HG02973 (cell line): Measurements from ENCODE around the gene ETS1.
A peak's percentile ranks its signal among the peaks of the same experiment; 100 is the strongest.

Experiments used
- ATAC-seq: cut with Tn5 transposase; IDR thresholded peaks from one replicate; pipeline ENCODE4 v1.9.1; 2021; ENCODE audit warnings: moderate library complexity; ENCODE audit not compliant: unreplicated experiment

Gene ETS1

DNA sequence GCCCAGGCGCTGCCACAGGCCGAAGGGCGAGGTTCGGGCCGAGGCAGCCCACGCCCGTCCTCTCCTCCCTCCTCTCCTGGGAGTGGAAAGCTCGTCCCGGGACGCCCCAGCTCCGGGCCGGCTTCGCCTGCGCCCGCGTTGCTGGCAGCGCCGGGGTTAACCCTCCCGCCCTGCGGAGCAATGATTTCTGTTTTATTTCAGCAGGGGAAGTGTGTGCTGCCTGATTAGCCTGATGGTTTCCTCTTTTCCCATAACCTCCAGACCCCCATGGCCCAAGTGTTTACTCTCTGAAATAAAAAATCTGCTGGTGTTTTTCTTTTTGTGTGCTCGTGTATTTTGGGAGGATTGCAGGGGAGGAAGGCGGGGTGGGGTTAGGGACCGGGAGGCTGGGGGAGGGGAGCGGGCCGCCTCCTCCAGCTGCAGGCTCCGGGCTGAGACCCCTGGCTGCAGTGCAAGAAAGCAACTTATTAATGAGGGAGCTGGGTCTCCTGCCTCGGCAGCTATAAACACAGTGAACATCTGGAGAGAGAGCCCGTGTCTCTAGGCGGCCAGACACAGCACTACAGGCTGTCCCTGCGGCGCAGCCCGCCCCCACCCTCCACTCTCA is 38.6 kb downstream of the ETS1 start:
- ATAC-seq: no peak

DNA sequence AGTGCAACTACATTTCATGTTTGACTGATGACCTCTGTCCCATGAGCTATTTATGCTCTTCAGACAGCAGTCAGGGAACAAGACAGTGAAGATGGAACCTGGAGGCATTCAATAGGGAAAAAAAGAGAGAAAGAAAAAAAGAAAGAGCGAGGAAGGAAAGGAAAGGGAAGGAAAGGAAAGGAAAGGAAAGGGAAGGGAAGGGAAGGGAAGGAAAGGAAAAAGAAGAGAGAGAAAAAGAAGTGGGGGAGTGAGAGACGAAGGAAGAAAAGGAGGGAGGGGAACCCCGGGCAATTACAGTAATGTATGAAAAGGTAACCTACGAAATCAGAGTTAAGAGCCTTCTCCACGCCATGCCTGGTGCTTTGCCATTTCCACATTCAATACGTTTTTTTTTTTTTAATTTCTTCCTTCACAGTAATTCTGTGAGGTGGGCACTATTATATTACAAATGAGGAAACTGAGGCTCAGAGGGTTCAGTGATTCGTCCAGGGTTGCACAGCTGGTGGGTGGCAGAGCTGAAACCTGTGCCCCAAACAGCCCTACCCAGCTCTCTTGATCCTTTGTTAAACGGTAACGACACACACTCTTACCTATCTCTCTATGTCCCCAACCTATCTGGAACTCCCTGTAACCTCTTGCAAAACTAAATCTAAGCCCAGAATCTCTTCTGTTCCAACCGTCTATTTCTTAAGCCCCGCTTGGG is 39.3 kb downstream of the ETS1 start:
- ATAC-seq: no peak

DNA sequence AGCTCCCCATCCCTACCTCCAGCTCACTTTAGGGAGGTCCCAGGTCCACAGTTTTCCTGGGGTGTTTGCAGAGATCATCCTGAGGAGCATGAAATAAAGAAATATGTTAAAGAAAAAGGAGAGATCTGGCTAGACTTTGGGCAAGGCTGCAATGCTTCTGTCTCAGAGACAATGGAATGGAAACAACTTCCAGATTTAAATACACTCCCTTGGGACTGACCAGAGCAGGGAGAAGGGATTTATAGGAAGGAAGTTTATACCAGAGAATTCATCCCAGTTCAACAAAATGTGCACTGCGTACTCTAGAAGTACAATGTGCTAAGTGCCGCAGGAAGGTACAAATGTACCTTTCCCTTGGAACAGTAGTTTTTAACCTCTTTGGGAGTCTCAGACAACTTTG is 40.4 kb downstream of the ETS1 start:
- ATAC-seq: no peak

DNA sequence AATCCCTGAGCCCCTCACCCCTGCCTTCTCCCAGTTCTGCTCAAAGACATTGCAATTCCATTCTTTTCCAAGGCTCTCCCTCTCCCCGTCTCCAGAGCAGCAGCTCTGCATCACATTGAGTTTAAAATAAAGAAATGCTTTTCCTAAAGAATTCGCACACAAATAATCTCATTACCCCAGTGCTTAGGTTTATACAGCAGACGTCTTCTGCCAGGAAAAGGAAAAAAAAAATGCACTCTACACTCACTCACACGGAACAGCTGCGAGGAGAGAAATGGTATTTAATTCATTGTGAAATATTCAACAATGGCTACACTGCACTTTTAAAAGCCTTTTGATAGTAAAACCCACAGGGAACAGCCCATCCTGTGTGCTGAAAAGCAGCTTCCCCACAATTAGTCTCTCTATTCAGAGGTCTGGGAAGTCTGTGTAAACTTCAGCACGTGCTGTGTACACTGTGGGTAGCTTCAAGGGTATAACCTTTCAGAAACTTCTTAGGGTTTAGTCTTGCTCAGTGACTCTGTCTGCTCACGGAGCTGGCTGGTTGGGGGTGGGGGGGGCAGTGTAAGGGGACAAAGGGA is 42.8 kb downstream of the ETS1 start:
- no peak for ATAC-seq

DNA sequence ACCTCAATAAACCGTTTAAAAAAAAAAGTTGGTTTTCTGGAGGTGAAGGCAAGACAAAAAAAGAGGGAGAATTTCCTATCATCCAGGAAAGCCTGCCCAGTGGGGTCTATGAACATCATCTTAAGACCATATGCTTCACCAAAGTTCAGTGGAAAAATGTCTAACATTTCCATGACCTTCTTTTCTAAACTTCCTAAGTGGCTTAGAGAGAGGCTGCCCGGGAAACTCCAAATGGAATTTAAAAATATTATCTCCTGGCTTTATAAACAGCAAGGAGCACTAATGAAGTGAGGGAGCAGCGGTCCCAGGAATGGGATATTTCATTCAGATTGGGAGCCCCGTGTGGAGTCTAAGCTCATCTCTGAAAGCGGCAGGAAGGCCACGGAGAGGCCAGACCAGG is 46.9 kb downstream of the ETS1 start:
- no peak for ATAC-seq

DNA sequence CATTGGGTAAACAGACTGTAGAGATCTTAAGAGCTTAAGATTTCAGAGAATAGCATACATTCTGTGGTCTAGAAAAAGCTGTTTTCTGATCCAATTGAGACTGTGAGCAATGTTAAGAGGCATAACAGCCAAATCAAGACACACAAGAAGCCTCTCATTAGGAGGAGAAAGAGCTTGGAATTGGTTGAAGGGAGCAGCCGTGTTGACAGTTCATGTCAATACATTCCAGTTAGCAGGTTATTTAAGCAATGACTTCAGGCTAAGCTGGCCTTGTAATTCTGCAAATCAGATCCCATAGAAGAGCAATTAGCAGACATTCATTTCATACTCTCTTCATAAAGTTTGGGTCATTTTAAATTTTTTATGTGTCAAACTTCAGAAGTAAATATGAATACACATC is 50.9 kb downstream of the ETS1 start:
- ATAC-seq: no peak

DNA sequence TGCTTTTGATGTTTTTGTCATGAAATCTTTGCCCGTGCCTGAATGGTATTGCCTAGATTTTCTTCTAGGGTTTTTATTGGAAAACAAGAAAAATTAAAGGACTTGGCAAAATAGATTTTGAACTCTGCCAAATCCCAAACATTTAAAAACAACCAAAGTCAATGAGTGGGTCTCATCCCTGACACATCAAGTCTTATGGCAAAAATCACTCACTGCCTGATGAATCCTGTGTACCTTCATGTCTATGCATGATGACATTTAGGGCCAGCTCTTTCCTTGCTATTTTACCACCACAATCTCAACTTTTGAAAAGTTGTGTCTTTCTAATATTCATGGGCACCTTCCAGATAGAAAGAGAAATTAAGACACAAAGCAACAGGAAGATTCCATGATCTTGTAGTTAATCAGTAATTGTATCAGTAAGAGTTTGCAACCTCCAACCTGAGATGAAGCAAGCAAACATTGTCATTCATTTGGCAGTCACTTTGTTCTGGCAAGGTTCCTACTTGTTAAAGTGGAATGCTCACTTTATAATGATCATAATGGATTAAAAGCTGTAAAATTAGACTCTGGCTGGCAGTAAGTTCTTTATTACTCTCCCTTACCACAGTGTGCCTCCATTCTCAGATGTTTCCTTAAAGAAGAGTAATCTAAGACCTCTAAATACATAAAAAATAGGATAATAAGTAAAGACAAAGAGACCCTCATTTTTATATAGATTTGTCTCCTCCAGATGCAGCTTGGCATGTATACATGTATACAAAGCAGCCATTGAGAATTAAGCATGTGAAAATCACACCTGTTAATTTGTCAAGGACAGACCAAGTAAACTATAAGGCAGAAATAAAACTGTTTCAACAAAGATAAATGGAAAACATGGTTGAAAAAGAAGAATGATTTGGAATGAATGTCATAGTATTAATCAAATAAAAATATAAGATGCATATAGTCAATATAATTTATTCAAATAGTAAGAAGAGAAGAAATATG is 51.6 kb downstream of the ETS1 start:
- ATAC-seq: no peak

DNA sequence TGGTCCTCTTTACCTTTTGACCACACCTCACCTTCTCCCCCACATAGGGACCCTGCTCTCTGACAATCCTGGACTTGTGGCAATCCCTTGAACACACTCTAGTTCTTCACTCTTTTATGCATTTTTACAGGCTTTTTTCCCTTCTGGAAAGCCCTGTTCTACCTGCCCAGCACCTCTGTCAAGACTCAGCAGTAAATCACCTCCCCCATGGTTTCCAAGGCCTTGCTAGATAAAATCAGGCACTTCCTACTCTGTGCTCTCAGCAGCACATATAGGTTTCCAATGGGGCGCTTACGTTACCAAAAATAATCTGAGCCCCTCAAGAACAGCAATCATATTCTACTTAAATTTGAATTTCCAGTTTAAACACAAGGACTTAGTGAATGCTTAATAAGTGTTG is 53.9 kb downstream of the ETS1 start:
- ATAC-seq: no peak

DNA sequence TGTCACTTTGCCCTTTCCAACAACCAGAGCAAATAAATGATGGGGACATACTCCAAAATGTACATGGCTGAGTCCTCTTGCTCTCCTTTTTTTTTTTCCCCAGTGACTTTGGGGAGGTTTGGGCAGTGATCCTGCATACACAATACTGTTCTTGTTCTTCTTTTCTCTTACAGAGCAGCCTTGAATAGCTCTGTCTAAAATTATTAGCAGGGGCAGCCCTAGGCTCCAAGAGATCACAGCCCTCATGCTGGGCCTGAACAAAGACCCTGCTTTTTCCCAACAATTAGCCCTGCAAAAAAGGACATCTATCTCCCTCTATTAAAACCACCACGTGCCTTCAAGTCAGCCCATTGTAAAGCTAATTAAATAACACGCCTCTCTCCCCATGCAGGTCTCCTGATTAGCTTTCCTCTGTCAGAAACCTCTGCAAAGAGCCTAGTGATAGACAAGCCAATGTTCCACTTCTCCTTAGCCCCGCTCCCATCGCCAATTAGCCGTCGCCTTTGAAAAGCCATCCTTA is 54.7 kb downstream of the ETS1 start:
- ATAC-seq: no peak

DNA sequence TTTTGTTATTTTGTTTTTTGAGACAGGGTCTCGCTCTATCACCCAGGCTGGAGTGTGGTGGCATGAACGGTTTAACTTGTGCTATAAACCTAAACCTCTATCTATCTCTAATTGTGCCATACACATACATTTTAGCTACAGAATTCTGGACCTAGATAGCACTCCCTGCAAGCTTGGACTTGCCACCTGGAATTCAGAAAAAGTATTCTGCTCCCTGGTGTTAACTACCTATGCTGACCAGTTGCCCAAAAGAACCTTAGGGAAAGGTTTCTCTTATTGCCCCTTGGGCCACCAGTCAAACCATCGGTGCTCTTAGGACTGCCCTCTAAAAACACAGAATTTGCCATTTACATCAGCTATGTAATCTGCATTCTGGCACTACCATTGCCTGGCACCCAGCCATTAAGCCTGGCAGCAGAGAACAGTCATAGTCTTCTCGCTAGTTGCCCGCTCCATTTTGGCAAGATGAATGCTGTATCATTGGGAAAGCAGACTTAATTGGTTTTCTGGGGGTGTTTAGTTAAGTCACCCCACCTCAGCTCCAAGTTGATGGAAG is 55.3 kb downstream of the ETS1 start:
- ATAC-seq: no peak

DNA sequence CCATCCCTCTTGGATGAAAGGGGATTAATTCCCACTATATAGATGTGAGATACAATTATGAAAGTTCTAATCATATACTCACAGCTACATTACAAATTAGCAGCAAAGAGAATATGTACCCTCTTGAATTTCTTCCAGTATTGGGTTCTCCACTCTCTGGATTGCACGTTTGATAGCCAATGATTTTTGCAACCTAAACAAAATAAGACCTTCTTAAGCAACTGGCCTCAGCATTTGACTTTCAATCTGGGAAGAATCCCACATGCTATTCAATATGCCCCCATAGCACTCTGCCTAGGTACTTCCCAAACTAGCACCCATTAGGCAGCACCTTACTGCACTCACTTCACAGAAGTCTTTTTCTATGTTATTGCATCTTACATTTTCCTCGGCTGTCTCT is 55.8 kb downstream of the ETS1 start:
- ATAC-seq: no peak

DNA sequence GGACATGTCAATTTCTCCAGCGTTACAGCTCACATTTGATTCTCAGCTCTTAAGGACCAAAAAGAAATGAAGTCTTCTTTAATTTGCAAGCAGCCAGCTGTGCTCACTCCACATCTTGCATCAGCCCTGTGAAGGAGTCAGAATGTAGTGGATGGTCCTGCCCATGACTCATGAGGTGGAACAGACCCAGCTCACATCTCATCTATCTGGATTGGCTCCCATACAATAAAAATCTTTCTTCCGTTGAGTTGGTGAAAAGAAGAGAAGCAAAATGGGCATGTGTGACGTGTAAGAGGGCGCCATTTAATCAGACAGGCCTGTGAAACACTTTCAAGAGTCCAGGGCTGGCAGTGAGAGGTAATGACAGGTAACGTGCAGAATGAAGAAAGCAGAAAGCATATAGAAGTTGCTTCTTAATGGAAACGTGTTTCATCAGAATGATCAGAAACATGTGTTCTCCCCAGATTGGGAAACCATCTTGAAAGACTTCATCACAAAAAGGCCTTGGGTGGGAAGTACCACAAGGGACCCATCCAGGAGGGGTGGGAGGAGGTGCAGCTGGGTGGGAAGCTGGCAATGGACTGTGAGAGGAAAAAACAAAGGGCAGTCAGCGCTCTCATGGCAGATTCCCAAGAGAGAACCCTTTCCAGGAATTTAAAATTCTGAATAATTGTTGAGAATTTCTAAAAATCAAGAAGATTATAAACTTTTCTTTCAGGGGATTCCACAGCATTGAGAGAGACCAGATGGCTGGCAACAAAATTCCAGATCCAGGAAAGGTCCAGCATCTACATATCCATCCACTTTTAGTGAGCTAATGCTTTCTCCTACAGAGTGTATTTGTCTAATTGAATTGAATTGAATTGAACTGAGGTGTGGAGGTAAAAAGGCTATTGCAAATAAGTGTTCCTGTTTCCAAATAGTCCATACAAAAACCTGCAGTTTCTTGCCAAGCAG is 57.0 kb downstream of the ETS1 start:
- ATAC-seq: no peak

DNA sequence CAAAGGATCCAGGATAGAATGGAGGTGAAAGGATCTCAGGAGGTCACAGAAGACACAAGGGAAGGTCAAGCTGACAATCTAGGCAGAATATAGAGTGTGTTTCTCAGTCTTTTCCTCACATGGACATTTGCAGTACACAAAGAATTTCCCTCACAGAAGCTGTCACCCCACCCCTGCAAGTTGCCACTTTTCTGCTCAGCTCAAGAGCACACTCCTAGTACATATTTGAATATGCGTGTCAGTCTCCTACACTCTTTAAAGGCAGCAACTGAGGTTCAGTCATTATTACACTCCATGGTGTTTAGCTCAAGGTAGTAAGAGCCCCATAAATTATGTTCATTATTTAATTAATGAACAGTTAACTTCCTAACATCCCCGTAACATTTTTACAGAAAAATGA is 59.1 kb downstream of the ETS1 start:
- no peak for ATAC-seq

DNA sequence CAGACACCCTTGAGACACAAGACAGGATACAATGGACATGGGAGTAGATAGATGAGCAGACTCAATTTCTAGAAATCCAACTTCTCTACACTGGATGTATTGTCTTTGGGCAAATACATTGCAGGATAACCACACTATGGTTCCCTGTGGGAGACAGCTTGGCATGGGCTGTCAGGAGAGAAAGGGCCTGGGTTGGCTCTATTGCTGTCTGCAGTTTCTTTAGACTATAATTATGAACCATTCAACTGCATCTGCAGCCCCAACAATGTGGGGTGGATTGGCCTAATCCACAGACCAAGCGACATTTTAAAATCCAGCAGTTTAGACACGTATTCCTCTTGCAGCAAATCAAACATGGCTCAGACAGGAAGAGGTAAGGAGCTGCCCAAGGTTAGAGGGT is 60.3 kb downstream of the ETS1 start:
- no peak for ATAC-seq

DNA sequence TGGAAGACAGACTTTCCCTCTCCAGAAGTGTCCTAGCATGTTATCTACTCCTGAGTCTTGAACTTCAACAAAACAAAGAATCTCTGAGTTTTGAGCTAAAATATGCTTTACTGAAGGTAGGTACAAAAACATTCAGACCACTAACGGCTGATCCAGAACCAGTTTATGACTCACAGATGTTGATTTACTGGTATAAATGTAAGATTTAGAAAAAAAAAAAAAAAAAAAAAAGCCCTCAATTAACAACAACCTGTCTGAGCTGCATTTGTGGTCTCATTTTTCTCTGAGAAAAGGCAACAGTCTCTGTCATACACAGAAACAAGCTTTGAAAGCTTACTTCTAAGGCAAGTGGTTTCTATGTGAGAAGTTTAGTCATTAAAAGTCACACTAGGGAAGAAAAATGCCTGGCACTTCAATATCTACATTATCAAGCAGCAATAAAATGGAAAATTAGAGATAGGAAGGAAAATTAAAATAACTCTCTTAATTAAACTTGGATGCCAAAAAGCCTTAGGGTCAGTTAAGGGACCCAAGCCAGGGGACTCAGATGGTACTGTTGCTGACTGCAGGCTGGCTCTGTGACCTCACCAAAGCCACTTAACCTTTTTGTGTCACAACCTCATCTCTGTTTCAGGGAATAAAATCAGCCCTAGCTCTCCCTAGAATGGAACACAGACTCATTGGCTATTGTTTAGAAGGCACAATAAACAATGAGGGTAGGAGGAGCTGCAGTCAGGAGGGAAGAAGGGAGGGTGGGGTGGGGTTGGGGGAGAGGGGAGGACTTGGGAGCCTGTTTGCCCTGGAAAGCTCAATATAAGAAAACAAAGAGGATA is 61.7 kb downstream of the ETS1 start:
- no peak for ATAC-seq

DNA sequence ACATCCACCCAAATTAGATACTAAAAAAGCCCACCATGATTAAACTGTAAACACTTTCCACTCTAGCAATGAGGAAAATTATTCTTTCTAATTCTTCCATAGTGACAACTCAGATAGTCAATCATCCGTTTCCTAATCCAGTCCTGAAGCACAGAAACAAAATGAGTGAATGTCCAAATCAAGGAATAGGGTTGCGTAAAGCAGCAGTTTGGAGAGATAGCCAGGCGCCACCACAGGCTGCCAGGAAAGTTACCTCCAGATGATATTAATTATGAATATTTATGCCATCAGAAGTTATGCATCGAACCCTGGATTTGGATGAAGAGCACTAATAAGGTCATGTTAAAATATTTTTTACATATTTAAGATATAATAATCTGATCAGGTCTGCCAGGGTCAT is 63.2 kb downstream of the ETS1 start:
- no peak for ATAC-seq

DNA sequence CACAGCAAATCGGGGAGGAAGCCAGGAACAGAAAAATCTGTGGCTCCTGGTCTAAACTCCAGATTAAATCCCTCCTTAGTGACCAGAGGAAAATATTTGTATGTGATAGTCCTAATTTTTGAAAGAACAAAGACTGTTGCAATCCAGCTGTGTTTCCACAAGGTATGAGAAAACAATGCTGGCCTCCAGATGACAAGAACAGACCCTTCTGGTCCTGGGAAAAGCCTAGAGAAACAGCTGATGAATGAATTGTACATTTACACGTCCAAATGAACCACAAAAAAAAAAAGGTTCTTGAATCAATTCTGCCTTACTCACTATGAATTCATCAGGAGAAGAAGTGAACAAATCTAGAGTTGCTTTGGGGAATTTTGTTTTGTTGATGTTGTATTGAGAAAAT is 63.7 kb downstream of the ETS1 start:
- no peak for ATAC-seq

DNA sequence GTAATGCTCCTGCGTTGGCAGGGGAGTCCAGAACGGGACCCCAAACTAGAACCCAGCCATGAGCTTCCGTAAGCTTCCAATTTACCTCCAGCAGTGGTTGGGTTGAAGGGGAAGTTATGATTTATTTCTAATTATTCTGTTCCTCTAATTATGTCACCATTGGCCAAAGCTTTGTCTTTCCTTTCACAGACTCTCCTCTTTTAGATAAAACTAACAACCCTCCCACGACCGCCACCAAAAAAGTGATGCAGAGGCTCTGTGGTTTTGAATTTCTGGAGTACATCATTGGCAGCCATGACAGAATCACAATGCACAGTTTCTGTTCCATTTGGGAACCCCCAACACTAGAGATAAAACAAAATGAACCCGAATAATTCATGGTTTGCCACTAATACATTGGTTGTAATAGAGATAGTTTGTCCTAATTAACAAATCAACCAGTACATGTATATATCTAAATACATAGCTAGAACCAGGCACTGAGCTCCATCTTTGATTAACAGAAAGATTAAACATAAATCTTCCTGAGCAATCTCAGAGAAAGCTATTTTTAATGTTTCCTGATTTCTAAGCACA is 64.3 kb downstream of the ETS1 start:
- ATAC-seq: peak; percentile 1
